GOT3 (cell line): Measurements from ENCODE around the gene SPAG4.

ENCODE experiments used
- DNase-seq: peaks from one replicate; lab custom pipeline; 2025; ENCODE audit warnings: mixed read lengths; lab: John Stamatoyannopoulos, UW

SPAG4 gene

GRCh38 chr20:35620818-35621559, 5.4 kb downstream of the SPAG4 start:
- no peak for DNase-seq

- no peak for DNase-seq
Observed at GRCh38 chr20:35621560-35621946, 5.9 kb downstream of the SPAG4 start.

GRCh38 chr20:35625584-35626385, 10.2 kb downstream of the SPAG4 start:
- DNase-seq: no peak

- DNase-seq: no peak
Observed at GRCh38 chr20:35626386-35627001, 10.9 kb downstream of the SPAG4 start.

- no peak for DNase-seq
Observed at GRCh38 chr20:35627121-35627520, 11.5 kb downstream of the SPAG4 start.

GRCh38 chr20:35629427-35630145, 14.0 kb downstream of the SPAG4 start:
- no peak for DNase-seq

- DNase-seq: no peak
Observed at GRCh38 chr20:35630636-35631035, 15.0 kb downstream of the SPAG4 start.

GRCh38 chr20:35632539-35633115, 17.0 kb downstream of the SPAG4 start:
- no peak for DNase-seq

GRCh38 chr20:35635652-35636051, 20.0 kb downstream of the SPAG4 start:
- DNase-seq: no peak

- no peak for DNase-seq
Observed at GRCh38 chr20:35636095-35636494, 20.5 kb downstream of the SPAG4 start.

GRCh38 chr20:35637276-35637675, 21.6 kb downstream of the SPAG4 start:
- no peak for DNase-seq

GRCh38 chr20:35638751-35639150, 23.1 kb downstream of the SPAG4 start:
- no peak for DNase-seq

- no peak for DNase-seq
Observed at GRCh38 chr20:35640724-35641123, 25.1 kb downstream of the SPAG4 start.

GRCh38 chr20:35641743-35642142, 26.1 kb downstream of the SPAG4 start:
- DNase-seq: no peak

- DNase-seq: no peak
Observed at GRCh38 chr20:35643045-35643444, 27.4 kb downstream of the SPAG4 start.

GRCh38 chr20:35644806-35645205, 29.2 kb downstream of the SPAG4 start:
- no peak for DNase-seq

- DNase-seq: no peak
Observed at GRCh38 chr20:35648836-35649235, 33.2 kb downstream of the SPAG4 start.

GRCh38 chr20:35650632-35651031, 35.0 kb downstream of the SPAG4 start:
- DNase-seq: no peak

GRCh38 chr20:35651958-35652357, 36.3 kb downstream of the SPAG4 start:
- no peak for DNase-seq

GRCh38 chr20:35652641-35653429, 37.2 kb downstream of the SPAG4 start:
- DNase-seq: no peak

GRCh38 chr20:35653430-35653734, 37.8 kb downstream of the SPAG4 start:
- DNase-seq: no peak
